ENCODE measurements around the gene FURIN. TPM values are rescaled to one million over a fixed set of nuclear protein-coding genes. Genes with fewer than 3 reads are reported as not detected.

FURIN gene
- 9.9 TPM for total RNA-seq

DNA sequence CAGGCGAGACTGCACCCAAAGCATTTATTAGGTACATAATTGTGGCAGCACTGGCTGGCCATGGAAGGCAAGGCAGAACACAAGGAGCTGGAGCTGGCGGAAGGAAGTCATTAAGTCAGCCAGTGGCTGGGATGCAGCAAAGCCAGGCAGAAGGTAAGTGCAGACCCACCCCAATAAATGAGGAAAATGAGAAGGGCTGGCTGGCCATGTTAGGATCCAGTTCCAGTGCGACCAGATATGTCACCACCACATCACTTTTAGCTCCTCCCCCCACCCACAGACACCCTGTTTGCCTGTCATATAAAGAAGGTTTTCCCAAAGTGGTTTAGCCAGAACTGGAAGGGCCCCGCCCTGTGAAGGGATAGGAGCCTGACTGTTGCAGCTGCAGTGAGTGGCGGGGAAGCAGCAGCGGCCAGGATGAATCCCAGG, at the start of gene FURIN:
FURIN (plus strand) TSS at position 328 of the 429 bp plus-strand sequence. CDS start 7,153 bp downstream, outside the sequence.

DNA sequence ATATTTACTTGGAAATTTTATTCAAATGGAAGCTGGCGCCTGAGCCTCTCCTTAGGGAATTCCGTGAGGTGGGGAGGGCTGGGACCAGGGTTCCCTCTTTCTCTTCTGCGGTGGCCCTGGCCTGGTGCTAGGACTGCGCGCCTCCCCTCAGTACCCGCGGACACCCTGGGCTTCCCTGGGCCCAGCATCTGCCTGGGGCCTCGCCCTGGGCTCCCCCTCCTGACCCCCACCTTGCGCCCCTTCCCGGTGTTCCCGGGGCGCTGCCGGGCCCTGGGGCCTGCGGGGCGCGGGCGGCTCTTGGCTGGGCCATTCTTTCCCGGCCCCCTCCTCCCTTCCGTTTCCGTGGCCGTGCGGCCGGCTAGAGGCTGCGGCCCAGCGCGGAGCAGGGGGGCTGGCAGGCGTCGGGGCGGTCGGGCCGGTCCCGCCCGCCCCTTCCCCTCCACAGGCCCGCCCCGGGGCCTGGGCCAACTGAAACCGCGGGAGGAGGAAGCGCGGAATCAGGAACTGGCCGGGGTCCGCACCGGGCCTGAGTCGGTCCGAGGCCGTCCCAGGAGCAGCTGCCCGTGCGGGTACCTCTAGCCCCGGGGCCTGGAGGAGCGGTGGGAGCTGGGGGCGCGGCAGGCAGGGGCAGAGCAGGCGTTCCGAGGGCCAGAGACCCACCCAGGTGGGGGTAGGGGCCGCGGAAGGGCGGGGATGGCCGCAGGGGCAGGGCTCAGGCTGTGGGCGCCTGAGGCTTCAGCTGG, 15.8 kb downstream of the FURIN start, which contains the start of gene FES:
FES (plus strand) TSS at position 529 of the 743 bp plus-strand sequence. CDS start 542 bp downstream, outside the sequence.

DNA sequence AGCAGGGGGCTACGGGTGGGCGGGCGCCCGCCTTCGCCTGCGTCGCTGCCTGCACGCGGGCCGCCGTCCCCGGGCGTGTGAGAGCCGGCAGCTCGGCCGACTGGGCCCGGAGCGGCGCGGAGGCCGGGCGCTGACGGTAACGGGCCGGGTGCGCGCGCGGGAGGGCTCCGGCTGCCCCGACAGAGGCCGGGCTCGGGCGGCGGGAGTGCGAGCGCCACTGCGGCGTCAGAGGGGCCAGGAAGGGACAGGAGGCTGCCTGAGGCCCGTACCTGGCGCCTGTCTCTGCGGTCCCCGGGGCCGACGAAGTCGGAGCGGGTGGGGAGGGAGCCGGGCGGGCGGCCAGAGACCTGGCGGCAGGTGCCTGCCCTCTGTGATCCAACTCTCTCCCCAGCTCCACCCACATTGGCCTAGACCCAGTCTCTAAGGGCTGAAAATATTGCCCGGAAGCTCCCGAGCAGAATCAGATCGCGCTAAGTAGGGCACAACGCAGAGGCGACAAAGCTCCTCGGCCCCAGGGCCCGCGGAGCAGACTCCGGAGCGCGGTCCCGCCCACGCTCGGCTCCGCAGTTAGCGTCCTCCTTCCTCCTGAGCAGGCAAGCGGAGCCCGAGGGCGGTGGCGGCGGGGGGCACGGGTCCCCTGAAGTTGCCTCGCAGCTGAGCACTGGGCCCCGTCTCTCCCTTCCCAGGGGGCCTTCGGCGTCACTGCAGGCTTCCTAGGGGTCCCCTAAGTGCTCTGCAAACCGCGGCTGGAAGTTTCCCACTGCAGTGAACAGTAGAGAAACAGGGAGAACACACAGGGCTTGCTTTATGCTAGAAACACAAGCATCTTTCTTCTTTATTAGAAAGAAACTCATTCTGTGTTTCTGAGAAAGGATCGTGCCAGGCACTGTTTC, 34.7 kb downstream of the FURIN start, which contains the start of gene MAN2A2:
MAN2A2 (plus strand) TSS at position 463 of the 893 bp plus-strand sequence. CDS start 906 bp downstream, outside the sequence.

GRCh38 chr15:90931828-90932659, 63.7 kb downstream of the FURIN start, which contains the start of gene HDDC3:
Gene HDDC3, minus strand, starts transcription at chr15:90932549. Its CDS starts 9 bp downstream, at chr15:90932540.

Small RNA genes within 50 kb of the gene (small RNA-seq; reads per million reads assigned to genes)
- gene RN7SL363P, result not detected

Other genes with a start within 250 kb of the FURIN start
- gene BLM, start 151.2 kb upstream of the FURIN start, total RNA-seq, result 13.6 TPM
- 6.0 TPM for gene FES, start 15.9 kb downstream of the FURIN start, total RNA-seq
- gene MAN2A2, start 34.7 kb downstream of the FURIN start, total RNA-seq, result 45.0 TPM
- gene HDDC3, start 64.0 kb downstream of the FURIN start, total RNA-seq, result 14.5 TPM
- 33.9 TPM for gene UNC45A, start 66.7 kb downstream of the FURIN start, total RNA-seq
- gene RCCD1, start 86.3 kb downstream of the FURIN start, total RNA-seq, result 16.4 TPM
- 33.0 TPM for gene PRC1, start 125.9 kb downstream of the FURIN start, total RNA-seq
- 12.9 TPM for gene VPS33B, start 154.0 kb downstream of the FURIN start, total RNA-seq
- gene SV2B, start 231.7 kb downstream of the FURIN start, total RNA-seq, result 30.2 TPM